ENCODE measurements around the gene SCAMP1.

SCAMP1 gene

DNA sequence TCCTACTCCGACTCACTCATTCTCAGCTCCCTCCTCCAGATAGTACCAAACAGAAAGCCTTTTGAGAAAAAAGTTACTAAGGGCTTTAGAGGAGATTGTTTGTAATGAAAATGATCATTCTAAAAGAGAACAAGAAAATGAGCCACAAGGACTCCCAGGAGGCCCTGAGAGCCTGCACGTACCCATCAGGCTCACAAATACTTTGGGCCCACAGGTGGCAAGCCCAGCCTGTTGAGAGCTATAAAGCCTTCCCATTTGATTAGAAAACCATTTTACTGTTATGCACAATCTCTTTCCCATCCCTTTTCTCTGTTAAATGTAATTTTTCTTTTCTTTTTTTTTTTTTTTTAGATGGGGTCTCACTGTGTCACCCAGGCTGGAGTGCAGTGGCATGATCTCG is 152.0 kb downstream of the SCAMP1 start:
- DNase-seq (ENCODE audit: low read depth), result no peak

DNA sequence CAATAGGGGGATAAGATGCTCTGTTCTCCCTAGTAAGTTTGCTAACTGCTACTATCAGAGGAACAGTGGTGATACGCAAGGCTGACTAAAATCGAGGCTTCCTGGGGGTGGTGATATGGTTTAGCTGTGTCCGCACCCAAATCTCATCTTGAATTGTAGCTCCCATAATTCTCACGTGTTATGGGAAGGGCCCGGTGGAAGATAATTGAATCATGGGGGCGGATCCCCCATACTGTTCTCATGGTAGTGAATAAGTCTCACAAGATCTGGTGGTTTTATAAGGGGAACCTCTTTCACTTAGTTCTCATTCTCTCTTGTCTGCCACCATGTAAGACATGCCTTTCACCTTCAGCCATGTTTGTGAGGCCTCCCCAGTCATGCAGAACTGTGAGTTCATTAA is 153.0 kb downstream of the SCAMP1 start:
- DNase-seq (ENCODE audit: low read depth), result no peak

DNA sequence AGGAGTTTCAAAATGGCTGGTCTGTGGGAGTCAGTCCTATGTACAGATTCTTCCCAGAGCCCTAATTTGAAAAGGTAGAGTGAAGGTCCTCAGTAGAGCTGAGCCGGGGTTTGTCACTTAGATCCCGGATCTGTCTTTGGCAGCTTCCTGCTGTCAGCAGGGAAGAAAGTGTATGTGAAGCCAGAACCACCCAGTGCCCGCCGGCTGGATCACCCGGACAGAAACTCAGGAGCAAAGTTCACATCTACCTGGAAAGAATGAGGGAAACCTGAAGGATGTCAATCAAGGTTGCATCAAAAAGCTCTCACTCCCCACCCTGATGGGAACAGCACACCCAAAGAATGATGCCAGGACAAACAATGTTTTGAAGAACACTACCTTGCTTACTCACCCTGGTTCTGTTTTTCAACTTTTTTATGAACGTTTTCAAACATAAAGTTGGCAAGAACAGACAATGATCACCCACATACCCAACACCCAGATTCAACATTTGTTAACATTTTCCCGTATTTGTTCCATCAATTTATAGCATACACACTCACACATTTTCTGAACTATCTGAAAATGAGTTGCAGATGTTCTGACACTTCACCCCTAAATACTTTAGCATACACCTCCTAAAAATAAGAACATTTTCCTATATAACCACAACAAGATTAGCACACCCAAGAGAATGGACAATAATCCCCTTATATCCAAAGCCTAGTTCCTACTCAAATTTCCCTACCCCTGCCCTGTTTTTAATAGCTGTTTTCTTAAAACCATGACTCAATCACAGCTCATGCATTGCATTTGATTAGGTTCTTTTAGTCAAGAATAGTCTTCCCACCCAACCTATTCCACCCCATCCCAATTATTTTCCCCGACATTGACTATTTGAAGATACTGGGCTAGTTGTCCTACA is 154.3 kb downstream of the SCAMP1 start:
- no peak for DNase-seq (ENCODE audit: low read depth)

DNA sequence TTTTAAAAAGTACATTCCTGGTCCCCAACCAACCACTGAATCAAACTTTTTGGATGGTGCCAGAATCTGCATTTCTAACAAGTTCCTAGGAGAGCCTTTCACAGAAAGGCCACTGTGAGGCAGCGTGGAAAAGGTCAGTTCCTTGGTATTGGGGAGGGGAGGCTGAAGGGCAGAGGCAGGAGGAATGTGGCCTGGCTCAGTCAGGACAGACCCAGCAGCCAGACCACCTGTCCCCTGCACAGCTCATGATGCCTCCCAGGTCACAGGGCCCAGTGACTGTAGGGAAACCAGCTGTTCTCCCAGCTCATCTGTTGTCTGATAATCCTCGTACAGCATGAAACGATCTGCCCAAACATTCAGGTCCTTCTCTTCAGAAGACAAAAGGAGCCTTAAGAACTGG is 155.3 kb downstream of the SCAMP1 start:
- no peak for DNase-seq (ENCODE audit: low read depth)

DNA sequence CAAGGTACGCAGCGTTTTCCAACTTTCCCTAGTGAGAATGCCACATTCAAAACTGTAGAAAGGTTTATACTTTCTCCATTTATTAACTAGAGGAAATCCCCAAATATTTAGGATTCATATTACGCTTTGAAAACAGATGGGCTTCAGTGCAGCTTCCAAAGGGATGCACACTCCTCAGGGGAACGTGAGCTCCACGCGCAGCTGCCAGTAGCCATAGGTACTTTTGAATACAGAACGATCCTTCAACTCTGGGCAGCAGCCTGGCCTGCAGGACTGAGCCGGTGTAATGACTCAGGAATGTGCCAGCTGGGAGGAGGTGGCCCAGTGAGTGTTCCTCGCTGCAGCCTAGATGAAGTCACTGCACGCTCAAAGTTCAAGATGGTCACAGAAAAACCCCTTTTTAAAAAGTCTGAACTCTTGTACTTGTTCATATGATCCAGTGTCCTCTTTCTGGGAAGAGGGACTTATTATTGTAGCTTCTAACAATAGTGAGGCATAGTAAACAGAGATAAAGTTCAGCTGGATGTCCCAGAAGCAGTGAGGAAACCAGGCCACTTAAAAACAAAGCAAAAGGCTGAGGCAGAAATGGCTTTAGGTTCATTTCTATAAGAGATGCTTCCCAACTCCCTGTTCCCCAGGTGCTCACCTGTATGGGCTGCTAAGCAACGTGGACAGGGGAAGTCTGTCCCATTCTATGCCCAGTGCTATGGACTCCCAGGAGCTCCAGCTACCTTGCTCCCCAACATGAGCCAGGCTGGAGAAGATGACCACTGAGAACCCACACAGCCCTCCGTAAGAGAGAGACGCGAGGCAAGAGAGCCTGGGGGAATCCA is 158.2 kb downstream of the SCAMP1 start:
- no peak for DNase-seq (ENCODE audit: low read depth)

DNA sequence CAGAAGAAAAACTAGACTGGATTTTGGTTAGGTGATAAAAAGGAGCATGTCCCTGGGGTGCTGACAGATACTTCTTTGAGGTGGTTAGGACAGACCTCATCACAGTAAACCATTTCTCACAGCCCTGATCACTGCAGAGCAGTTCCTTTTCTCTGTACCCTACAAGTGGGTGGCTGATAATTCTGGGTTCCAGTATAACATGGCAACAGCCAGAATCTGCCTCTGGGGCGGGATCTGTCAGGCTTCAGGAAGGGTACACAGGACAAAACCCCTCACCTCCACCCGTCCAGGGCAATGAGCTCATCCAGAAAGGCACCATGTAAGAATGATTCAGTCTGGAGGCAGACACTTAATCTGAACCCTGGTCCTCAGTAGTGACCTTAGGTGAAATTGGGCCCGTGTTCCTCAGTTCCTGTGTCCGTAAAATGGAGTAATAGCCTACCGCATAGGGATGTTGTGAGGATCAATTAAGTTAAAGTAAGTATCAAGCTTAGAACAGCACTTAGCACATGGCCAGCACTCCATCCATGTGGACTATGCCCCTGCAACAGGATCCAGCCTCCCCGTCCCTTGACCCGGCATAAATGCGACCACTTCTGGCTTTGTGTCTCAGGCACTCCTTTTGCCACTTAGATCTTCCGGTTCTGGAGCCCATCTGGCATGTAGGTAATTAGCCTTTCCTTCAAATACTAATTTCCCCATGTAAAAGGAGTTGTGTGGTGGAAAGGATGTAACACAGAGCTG is 159.0 kb downstream of the SCAMP1 start:
- DNase-seq (ENCODE audit: low read depth), result no peak

DNA sequence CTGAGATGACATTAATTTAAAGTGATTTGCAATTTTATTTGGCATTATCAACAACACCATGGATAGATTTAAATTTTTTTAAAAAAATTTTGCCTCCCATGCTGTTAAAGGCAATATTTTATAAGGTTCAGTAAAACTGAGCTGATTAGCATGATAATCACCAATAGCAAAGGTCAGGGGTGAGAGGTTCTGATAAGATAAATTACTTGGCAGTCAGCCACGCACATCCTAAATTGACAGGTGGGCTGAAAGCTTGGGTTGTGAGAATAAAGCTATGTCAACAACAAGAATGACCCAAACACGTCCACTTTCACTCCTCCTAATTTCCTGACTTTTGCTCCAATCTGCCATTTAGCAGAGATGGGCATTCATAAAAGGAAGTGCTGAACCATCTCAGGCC is 161.0 kb downstream of the SCAMP1 start:
- no peak for DNase-seq (ENCODE audit: low read depth)

GRCh38 chr5:78522476-78523260 is 162.3 kb downstream of the SCAMP1 start:
- no peak for DNase-seq (ENCODE audit: low read depth)

DNA sequence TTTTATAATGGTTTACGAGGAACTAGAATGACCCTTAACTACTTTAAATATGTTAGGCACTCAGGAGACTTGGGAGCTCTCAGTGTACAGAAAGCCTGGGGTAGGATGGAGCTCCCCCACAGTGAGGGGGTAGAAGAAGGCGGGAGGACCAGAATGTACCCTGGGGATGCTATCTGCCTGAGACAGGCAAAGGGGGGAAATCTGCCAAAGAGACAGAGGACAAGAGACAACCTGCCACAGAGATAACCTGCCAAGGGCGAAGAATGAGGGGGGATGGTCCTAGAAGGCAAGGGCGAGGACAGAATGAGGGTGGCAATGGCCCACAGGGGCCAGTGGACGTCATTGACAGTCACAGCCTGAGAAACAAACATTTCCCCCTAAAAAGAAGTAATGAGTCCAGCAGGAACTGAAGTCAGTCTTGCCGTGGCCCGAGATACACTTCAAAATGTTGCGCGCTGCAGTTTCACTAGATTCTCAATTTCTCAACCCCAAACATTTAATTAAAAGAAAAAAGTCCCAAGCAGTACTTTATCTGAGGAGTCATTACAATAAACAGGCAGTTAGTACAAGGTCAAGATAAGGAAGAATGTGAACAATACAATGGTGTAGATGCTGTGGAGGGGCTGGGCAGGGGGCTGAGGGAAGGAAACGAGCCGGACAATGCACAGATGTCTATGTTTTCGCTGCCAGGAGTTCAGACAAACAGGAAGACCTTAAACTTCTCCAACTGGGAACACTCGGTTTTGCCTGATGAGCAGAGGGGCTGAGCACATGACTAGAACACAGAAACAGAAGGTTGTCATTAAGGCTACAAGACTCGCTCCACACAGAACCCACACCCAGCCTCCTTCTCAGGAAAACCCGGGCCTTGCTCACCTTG is 163.1 kb downstream of the SCAMP1 start:
- no peak for DNase-seq (ENCODE audit: low read depth)

DNA sequence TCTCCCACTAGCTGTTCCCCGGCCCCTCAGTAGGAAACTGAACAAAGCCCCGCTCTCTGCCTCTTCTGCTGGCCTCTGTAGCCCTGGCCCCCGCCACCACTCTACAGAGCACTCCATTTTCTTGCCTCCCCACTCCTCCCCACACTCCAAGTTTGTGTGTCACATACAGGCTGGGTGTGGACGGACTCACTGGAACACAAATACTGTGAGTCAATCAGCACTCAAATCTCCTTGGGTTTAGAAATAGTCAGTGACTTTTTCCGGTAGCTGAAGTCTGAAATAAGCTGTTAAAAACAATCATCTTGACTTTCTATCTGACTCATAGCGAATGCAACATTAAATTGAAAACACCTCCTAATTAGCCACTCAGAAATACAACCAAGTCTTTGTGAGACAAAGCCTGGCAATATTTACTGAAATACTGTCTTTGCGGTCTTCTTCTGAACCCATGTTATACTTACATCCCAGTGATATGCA is 165.7 kb downstream of the SCAMP1 start:
- no peak for DNase-seq (ENCODE audit: low read depth)

GRCh38 chr5:78527054-78527859 is 166.8 kb downstream of the SCAMP1 start:
- no peak for DNase-seq (ENCODE audit: low read depth)

DNA sequence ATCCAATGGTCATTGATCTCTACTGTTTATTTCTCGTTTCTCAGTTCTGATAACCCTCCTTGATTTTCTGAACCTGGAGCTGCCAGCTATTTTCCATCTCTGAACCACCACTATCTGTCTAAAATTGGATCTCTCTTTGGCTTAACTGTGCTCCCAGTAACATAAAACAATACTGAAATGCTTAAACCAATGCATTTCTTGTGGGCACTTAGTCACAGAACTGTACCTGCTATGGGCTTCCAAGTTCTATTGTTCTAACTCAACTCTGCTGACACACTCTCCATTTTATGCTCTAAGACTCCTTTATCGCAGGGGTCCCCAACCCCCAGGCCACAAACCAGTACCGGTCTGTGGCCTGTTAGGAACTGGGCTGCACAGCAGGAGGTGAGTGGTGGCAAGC is 167.5 kb downstream of the SCAMP1 start:
- DNase-seq (ENCODE audit: low read depth), result no peak

Data from activated T-helper 1 cell treated with Interleukin-2 at 50 U/mL for 16 hours (primary cell).